Loucy (cell line): ENCODE measurements around the gene SUPT3H.

Source experiments
- H2AFZ ChIP-seq: fragments of 200-600 bp; sonication (generic); 2 replicates; pipeline ENCODE4 v1.6.0; 2016; ENCODE audit warnings: antibody characterized with exemption, mild to moderate bottlenecking, low read length, moderate library complexity
- H3F3A ChIP-seq: fragments of 200-600 bp; 2 replicates; pipeline ENCODE4 v1.6.0; 2016; ENCODE audit warnings: antibody characterized with exemption, low read depth, mild to moderate bottlenecking
- H3K27me3 ChIP-seq: fragments of 200-600 bp; sonication (generic); 2 replicates; pipeline ENCODE4 v1.6.1; 2014; ENCODE audit warnings: low read length, mild to moderate bottlenecking; ENCODE audit not compliant: insufficient read depth, poor library complexity, severe bottlenecking
- H3K36me3 ChIP-seq: fragments of 200-600 bp; sonication (generic); 2 replicates; pipeline ENCODE4 v1.6.1; 2016; ENCODE audit warnings: low read length; ENCODE audit not compliant: insufficient read depth
- H3K4me1 ChIP-seq: fragments of 200-600 bp; sonication (generic); 2 replicates; pipeline ENCODE4 v1.5.1; 2014; ENCODE audit warnings: low read length, mild to moderate bottlenecking; ENCODE audit not compliant: insufficient read depth, poor library complexity, severe bottlenecking
- H3K4me2 ChIP-seq: fragments of 200-600 bp; sonication (generic); 2 replicates; pipeline ENCODE4 v1.6.0; 2014; ENCODE audit warnings: antibody characterized with exemption, low read length, low read depth, mild to moderate bottlenecking; ENCODE audit not compliant: poor library complexity, severe bottlenecking
- H3K4me3 ChIP-seq: fragments of 200-600 bp; sonication (generic); 2 replicates; pipeline ENCODE4 v1.5.1; 2014; ENCODE audit warnings: low read length, mild to moderate bottlenecking, mixed read lengths; ENCODE audit not compliant: poor library complexity, severe bottlenecking
- H3K79me2 ChIP-seq: fragments of 200-600 bp; sonication (generic); 2 replicates; pipeline ENCODE4 v1.6.1; 2014; ENCODE audit warnings: low read length; ENCODE audit not compliant: insufficient read depth
- H3K9ac ChIP-seq: fragments of 200-600 bp; sonication (generic); 2 replicates; pipeline ENCODE4 v1.6.0; 2014; ENCODE audit warnings: mild to moderate bottlenecking, low read depth, low read length, moderate library complexity; ENCODE audit not compliant: poor library complexity, severe bottlenecking
- H3K9me2 ChIP-seq: fragments of 200-600 bp; sonication (generic); replicated peaks from 2 replicates; pipeline ENCODE4 v1.6.1; 2016; ENCODE audit warnings: low read depth, low read length, mixed read lengths
- H3K9me3 ChIP-seq: fragments of 200-600 bp; sonication (generic); 2 replicates; pipeline ENCODE4 v1.6.1; 2014; ENCODE audit warnings: mild to moderate bottlenecking, antibody characterized with exemption, low read length, low read depth; ENCODE audit not compliant: insufficient read depth
- H4K20me1 ChIP-seq: fragments of 200-600 bp; sonication (generic); 2 replicates; pipeline ENCODE4 v1.6.0; 2014; ENCODE audit warnings: antibody characterized with exemption, low read length, mild to moderate bottlenecking; ENCODE audit not compliant: insufficient read depth, poor library complexity, severe bottlenecking
- CTCF ChIP-seq: fragments of 200-600 bp; sonication (generic); conservative IDR thresholded peaks from 2 replicates; pipeline ENCODE4 v1.5.1; 2014; ENCODE audit warnings: mild to moderate bottlenecking, antibody characterized with exemption, low read length
- EZH2phosphoT487 ChIP-seq: fragments of 200-600 bp; IDR thresholded peaks from 2 replicates; pipeline ENCODE4 v1.6.1; 2018; ENCODE audit warnings: antibody characterized with exemption, mild to moderate bottlenecking, moderate library complexity, borderline replicate concordance

The SUPT3H gene

DNA sequence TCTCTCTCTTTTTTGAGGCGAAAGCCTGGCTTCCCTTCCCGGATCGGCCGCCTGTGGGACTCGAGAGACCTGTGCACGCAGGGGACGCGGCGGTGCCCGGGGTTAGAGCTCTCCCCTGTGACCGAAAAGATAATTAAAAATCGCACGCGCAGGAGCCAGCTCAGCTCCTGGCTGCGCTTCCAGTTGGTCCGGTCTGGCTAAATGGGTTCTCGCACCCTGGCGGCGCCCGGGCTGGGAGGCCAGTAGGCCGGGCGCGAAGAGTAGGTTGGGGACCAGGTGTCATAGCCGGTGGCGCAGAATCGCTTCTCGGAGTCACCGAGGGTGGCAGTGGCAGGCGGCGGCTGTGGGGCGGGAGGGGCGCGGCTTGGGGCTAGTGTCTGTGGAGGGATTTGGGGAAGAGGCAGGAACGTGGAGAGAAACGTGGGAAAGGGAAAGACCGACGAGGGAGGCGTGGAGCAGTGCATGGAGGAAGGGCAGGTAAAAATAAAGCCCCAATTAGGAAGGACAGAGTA lies 41.9 kb upstream of the SUPT3H start:
- peaks cover 47% of the 10 kb centered on the region for H3K4me1 ChIP-seq
- peak overlapping the region; percentile 98 for H3K4me2 ChIP-seq
- H3K36me3 ChIP-seq = no peaks in the 10 kb centered on the region
- H3K79me2 ChIP-seq = peaks cover 44% of the 10 kb centered on the region
- no peaks in the 10 kb centered on the region for H3K27me3 ChIP-seq
- H3K9ac ChIP-seq = peak overlapping the region; percentile 84
- TF ChIP-seq CTCF (peak; percentile 72), EZH2phosphoT487 (no peak)
- H3F3A ChIP-seq = no peaks in the 10 kb centered on the region
- H3K9me2 ChIP-seq = no peaks in the 10 kb centered on the region
- H2AFZ ChIP-seq = peak overlapping the region; percentile 80
- H4K20me1 ChIP-seq = no peaks in the 10 kb centered on the region
- no peaks in the 10 kb centered on the region for H3K9me3 ChIP-seq
- H3K4me3 ChIP-seq = peak overlapping the region; percentile 84

- Histone ChIP-seq H3K4me3 (no peak overlapping the region), H3K27me3 (no peaks in the 10 kb centered on the region), H3K4me2 (no peak overlapping the region), H3K9me3 (no peaks in the 10 kb centered on the region), H3K9ac (no peak overlapping the region), H3K79me2 (peaks cover 22% of the 10 kb centered on the region; the same call in 1 of the 2 replicates), H3K4me1 (peaks cover 34% of the 10 kb centered on the region), H2AFZ (no peak overlapping the region), H4K20me1 (no peaks in the 10 kb centered on the region), H3F3A (no peaks in the 10 kb centered on the region), H3K36me3 (no peaks in the 10 kb centered on the region), H3K9me2 (no peaks in the 10 kb centered on the region)
- TF ChIP-seq EZH2phosphoT487 (no peak), CTCF (no peak)
These were observed 39.7 kb upstream of the SUPT3H start for GRCh38 chr6:45417436-45417835.

- no peaks in the 10 kb centered on the region for H3K9me3 ChIP-seq
- H3K9me2 ChIP-seq = no peaks in the 10 kb centered on the region
- H3F3A ChIP-seq = no peaks in the 10 kb centered on the region
- peaks cover 34% of the 10 kb centered on the region for H3K4me1 ChIP-seq
- TF ChIP-seq CTCF (no peak), EZH2phosphoT487 (no peak)
- H3K9ac ChIP-seq = no peak overlapping the region
- H3K36me3 ChIP-seq = no peaks in the 10 kb centered on the region
- peaks cover 18% of the 10 kb centered on the region; the same call in 1 of the 2 replicates for H3K79me2 ChIP-seq
- peak overlapping the region; percentile 16 for H3K4me2 ChIP-seq
- H2AFZ ChIP-seq = no peak overlapping the region
- H3K4me3 ChIP-seq = no peak overlapping the region
- H3K27me3 ChIP-seq = no peaks in the 10 kb centered on the region
- H4K20me1 ChIP-seq = no peaks in the 10 kb centered on the region
These were observed 39.0 kb upstream of the SUPT3H start for GRCh38 chr6:45416700-45417099.
